ENCODE measurements around the gene DYNC1LI1.

DNA sequence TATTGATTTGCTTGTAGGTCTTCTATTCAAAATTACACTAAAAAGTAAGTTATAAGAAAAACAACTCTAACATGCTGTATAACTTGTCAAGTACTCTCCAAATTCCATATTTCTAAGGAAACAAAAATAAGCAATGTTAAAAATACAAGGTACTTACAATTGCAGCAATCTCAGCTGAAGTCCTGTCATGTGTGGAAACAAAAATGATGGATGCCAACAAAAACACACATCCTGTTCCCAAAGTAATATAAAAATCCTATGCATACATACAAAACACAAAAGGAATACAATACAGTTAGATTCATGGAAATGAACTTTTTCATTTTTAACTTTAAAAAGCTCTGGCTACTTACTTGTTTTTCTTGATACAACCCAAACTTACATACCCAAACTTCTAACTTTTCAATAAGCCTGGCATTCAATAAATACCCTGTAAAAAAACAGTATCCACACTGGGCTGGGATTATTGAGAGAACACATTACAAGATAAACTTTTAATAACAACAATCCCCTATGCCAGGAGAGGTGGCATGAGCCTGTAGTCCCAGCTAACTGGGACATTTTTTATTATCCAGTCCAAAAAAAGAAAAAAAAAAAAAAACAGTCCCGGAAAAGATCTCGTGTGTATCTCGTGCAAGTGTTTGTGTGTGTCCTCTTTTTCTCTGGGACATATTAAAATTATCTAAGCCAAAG lies 82.7 kb downstream of the DYNC1LI1 start:
- TF ChIP-seq PHF8 (IDR thresholded peaks at IDR 0.05; ENCODE audit: borderline replicate concordance, low read depth): no peak
- TF ChIP-seq, protein P1, sequence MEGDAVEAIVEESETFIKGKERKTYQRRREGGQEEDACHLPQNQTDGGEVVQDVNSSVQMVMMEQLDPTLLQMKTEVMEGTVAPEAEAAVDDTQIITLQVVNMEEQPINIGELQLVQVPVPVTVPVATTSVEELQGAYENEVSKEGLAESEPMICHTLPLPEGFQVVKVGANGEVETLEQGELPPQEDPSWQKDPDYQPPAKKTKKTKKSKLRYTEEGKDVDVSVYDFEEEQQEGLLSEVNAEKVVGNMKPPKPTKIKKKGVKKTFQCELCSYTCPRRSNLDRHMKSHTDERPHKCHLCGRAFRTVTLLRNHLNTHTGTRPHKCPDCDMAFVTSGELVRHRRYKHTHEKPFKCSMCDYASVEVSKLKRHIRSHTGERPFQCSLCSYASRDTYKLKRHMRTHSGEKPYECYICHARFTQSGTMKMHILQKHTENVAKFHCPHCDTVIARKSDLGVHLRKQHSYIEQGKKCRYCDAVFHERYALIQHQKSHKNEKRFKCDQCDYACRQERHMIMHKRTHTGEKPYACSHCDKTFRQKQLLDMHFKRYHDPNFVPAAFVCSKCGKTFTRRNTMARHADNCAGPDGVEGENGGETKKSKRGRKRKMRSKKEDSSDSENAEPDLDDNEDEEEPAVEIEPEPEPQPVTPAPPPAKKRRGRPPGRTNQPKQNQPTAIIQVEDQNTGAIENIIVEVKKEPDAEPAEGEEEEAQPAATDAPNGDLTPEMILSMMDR (IDR thresholded peaks at IDR 0.05): no peak
- TF ChIP-seq, protein P2, sequence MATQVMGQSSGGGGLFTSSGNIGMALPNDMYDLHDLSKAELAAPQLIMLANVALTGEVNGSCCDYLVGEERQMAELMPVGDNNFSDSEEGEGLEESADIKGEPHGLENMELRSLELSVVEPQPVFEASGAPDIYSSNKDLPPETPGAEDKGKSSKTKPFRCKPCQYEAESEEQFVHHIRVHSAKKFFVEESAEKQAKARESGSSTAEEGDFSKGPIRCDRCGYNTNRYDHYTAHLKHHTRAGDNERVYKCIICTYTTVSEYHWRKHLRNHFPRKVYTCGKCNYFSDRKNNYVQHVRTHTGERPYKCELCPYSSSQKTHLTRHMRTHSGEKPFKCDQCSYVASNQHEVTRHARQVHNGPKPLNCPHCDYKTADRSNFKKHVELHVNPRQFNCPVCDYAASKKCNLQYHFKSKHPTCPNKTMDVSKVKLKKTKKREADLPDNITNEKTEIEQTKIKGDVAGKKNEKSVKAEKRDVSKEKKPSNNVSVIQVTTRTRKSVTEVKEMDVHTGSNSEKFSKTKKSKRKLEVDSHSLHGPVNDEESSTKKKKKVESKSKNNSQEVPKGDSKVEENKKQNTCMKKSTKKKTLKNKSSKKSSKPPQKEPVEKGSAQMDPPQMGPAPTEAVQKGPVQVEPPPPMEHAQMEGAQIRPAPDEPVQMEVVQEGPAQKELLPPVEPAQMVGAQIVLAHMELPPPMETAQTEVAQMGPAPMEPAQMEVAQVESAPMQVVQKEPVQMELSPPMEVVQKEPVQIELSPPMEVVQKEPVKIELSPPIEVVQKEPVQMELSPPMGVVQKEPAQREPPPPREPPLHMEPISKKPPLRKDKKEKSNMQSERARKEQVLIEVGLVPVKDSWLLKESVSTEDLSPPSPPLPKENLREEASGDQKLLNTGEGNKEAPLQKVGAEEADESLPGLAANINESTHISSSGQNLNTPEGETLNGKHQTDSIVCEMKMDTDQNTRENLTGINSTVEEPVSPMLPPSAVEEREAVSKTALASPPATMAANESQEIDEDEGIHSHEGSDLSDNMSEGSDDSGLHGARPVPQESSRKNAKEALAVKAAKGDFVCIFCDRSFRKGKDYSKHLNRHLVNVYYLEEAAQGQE (IDR thresholded peaks at IDR 0.05): no peak
- no peak for TF ChIP-seq ESRRA (IDR thresholded peaks at IDR 0.05; ENCODE audit: borderline replicate concordance, low read length)
- TF ChIP-seq EP300 (IDR thresholded peaks at IDR 0.05): no peak
- TF ChIP-seq RAD21 (conservative IDR thresholded peaks at IDR 0.05 in 1 of 2, IDR thresholded peaks at IDR 0.05 in 1 of 2): no peak
- TF ChIP-seq, protein P3, sequence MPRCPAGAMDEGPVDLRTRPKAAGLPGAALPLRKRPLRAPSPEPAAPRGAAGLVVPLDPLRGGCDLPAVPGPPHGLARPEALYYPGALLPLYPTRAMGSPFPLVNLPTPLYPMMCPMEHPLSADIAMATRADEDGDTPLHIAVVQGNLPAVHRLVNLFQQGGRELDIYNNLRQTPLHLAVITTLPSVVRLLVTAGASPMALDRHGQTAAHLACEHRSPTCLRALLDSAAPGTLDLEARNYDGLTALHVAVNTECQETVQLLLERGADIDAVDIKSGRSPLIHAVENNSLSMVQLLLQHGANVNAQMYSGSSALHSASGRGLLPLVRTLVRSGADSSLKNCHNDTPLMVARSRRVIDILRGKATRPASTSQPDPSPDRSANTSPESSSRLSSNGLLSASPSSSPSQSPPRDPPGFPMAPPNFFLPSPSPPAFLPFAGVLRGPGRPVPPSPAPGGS (IDR thresholded peaks at IDR 0.05): no peak
- no peak for TF ChIP-seq FOSL2 (IDR thresholded peaks at IDR 0.05)
- TF ChIP-seq FOSL2 (CRISPR knock-in tag; IDR thresholded peaks at IDR 0.05): no peak
- no peak for TF ChIP-seq SMC3 (IDR thresholded peaks at IDR 0.05)
- TF ChIP-seq JUN (IDR thresholded peaks at IDR 0.05): no peak
- TF ChIP-seq POLR2A (IDR thresholded peaks at IDR 0.05; ENCODE audit: low read length): no peak
- TF ChIP-seq RARB (CRISPR knock-in tag; IDR thresholded peaks at IDR 0.05): no peak
- TF ChIP-seq RFX5 (IDR thresholded peaks at IDR 0.05): no peak
- TF ChIP-seq MAZ (IDR thresholded peaks at IDR 0.05; ENCODE audit: borderline replicate concordance, low read depth, low read length): no peak
